Stomach (tissue), 9 donors: ENCODE results near the gene RNF224. TPM values are rescaled to one million over a fixed set of nuclear protein-coding genes. Genes with fewer than 3 reads are reported as not detected.

Source experiments
- DNase-seq, 2 donors: peaks; one replicate each; pipeline versions ENCODE4 v3.0.0 to v3.0.0-alpha.2; 2013 to 2019
- H3K27ac ChIP-seq, 5 donors: fragments of 200-600 bp in 4 of 5; sonication (generic) in 4 of 5; one replicate each; pipeline ENCODE4 v1.5.1; 2013 to 2019; ENCODE audit warnings: mild to moderate bottlenecking in 1 of 5, moderate library complexity in 1 of 5
- H3K27me3 ChIP-seq, 3 donors: fragments of 200-600 bp; sonication (generic); one replicate each; pipeline ENCODE4 v1.5.1; 2017 to 2019; ENCODE audit warnings: mixed run types in 1 of 3
- H3K36me3 ChIP-seq, 4 donors: fragments of 200-600 bp; sonication (generic); 1 replicate in 3 of 4; 2 replicates in 1 of 4; pipeline ENCODE4 v1.5.1; 2016 to 2019
- H3K4me1 ChIP-seq, 4 donors: fragments of 200-600 bp; sonication (generic); one replicate each; pipeline ENCODE4 v1.5.1; 2016 to 2019
- H3K4me3 ChIP-seq, 4 donors: fragments of 200-600 bp; sonication (generic) in 3 of 4; one replicate each; pipeline ENCODE4 v1.5.1; 2016 to 2019; ENCODE audit warnings: mild to moderate bottlenecking in 1 of 4
- H3K9me3 ChIP-seq, 4 donors: fragments of 200-600 bp; sonication (generic); one replicate each; pipeline ENCODE4 v1.5.1; 2016 to 2019
- CTCF ChIP-seq, 7 experiments: fragments of 450-650 bp in 4 of 7; fragments of 200-600 bp in 3 of 7; sonication (generic) in 3 of 7; IDR thresholded peaks; one replicate each; pipeline ENCODE4 v1.5.1; 2016 to 2019; ENCODE audit warnings: antibody characterized with exemption in 7 of 7, control low read depth in 2 of 7, mild to moderate bottlenecking in 1 of 7
- EP300 ChIP-seq: sonication (generic); formaldehyde crosslinking; IDR thresholded peaks from one replicate; pipeline ENCODE4 v1.6.1; 2017; ENCODE audit warnings: antibody characterized with exemption
- POLR2A ChIP-seq, 4 donors: fragments of 450-650 bp; IDR thresholded peaks; one replicate each; pipeline ENCODE4 v1.6.1; 2016; ENCODE audit warnings: antibody characterized with exemption in 4 of 4, control low read depth in 2 of 4, mild to moderate bottlenecking in 1 of 4, moderate library complexity in 1 of 4
- POLR2AphosphoS5 ChIP-seq, 3 donors: sonication (generic); formaldehyde crosslinking; IDR thresholded peaks; one replicate each; pipeline ENCODE4 v1.6.1; 2016; ENCODE audit warnings: antibody characterized with exemption in 3 of 3
- WGBS, 5 donors: extraction: QIAGEN DNeasy Blood & Tissue Kit in 3 of 5; methylation state at CpG; one replicate each; pipeline versions ENCODE4 v1.1.5 to v1.1.7; 2013 to 2018; 5-methylcytosine and 5-hydroxymethylcytosine counted together
- intact Hi-C: fragments of 100-400 bp; cut with DNase I; formaldehyde crosslinking; loops from one replicate; pipeline ENCODE4 v1.15.1; 2023; ENCODE audit warnings: low total_unique reads
- polyA plus RNA-seq, 3 donors: library from polyadenylated mRNA; stranded (reverse); fragments of 200-250 nt; gene quantifications; one replicate each; pipeline ENCODE4 v1.2.3, GENCODE V29; 2013
- total RNA-seq, 5 donors: library from RNA; depleted of rRNA; stranded (reverse); fragments of >200 nt; gene quantifications; one replicate each; pipeline versions ENCODE4 v1.1.0 to v1.2.3, GENCODE V29; 2014 to 2016
- donor health status: healthy with polysubstance abuse.
- donor health status: Bipolar disorder and iron deficiency.
- donor health status: healthy.

RNF224 gene
- total and polyA plus RNA-seq, 8 donors: 1.0 TPM; not detected in 7

- Histone ChIP-seq H3K27me3 (peaks cover 18 to 79% (median 72%) of the 10 kb centered on the region in 3 donors), H3K27ac (no peak overlapping the region), H3K4me3 (no peak overlapping the region), H3K9me3 (no peaks in the 10 kb centered on the region), H3K4me1 (peaks cover 20 to 46% (median 42%) of the 10 kb centered on the region in 4 donors), H3K36me3 (no peaks in the 10 kb centered on the region)
- WGBS, 5 donors: 58 to 70% (median 66%) methylated on average over 8 to 40 of the region's 40 CpGs
- TF ChIP-seq CTCF (IDR thresholded peaks at IDR 0.05) (no peak), EP300 (no peak), POLR2A (IDR thresholded peaks at IDR 0.05) (no peak)
- DNase-seq: no peak
- intact Hi-C loops: loop anchor here (10.0 kb wide), 1 partner anchor 49 kb away; the partner anchor contains the start of genes ANAPC2 and SSNA1
Observed at GRCh38 chr9:137233143-137233980, 6.1 kb downstream of the RNF224 start.

GRCh38 chr9:137234055-137234697 is 6.9 kb downstream of the RNF224 start:
- DNase-seq: peak in 1 of 2 donors; percentile 29
- intact Hi-C loops: loop anchor here (10.0 kb wide), 1 partner anchor 49 kb away; the partner anchor contains the start of genes ANAPC2 and SSNA1
- Histone ChIP-seq H3K27ac (no peak overlapping the region), H3K36me3 (no peaks in the 10 kb centered on the region), H3K4me3 (no peak overlapping the region), H3K4me1 (peaks cover 20 to 48% (median 44%) of the 10 kb centered on the region in 4 donors), H3K9me3 (no peaks in the 10 kb centered on the region), H3K27me3 (peaks cover 15 to 71% (median 64%) of the 10 kb centered on the region in 3 donors)
- 26 to 47% (median 41%) methylated on average over 10 to 40 of the region's 40 CpGs for WGBS, 5 donors
- TF ChIP-seq POLR2A (IDR thresholded peaks at IDR 0.05) (no peak), CTCF (IDR thresholded peaks at IDR 0.05) (no peak), POLR2AphosphoS5 (IDR thresholded peaks at IDR 0.05) (no peak), EP300 (no peak)

- no peak overlapping the region for H3K27ac ChIP-seq
- TF ChIP-seq EP300: no peak
- no peak for TF ChIP-seq POLR2AphosphoS5 (IDR thresholded peaks at IDR 0.05)
- no peak for TF ChIP-seq POLR2A (IDR thresholded peaks at IDR 0.05)
- no peak for TF ChIP-seq CTCF (IDR thresholded peaks at IDR 0.05)
- H3K4me3 ChIP-seq: no peak overlapping the region
- peaks cover 23 to 55% (median 51%) of the 10 kb centered on the region in 4 donors for H3K4me1 ChIP-seq
- DNase-seq: no peak
- WGBS, 5 donors: 72 to 82% (median 76%) methylated on average over 10 to 18 of the region's 18 CpGs
- no peaks in the 10 kb centered on the region for H3K36me3 ChIP-seq
- intact Hi-C loops: loop anchor here (10.0 kb wide), 1 partner anchor 50 kb away; the partner anchor contains the start of genes ANAPC2 and SSNA1
- H3K27me3 ChIP-seq: peaks cover 15 to 64% (median 56%) of the 10 kb centered on the region in 3 donors
- H3K9me3 ChIP-seq: no peaks in the 10 kb centered on the region
Observed at GRCh38 chr9:137234758-137235423, 7.6 kb downstream of the RNF224 start.
